Measurements from ENCODE around the gene TRAPPC3. TPM values are rescaled to one million over a fixed set of nuclear protein-coding genes. Genes with fewer than 3 reads are reported as not detected.

Gene TRAPPC3
- total RNA-seq, 2 experiments from 2014 or later, result 50.3 to 60.4 TPM

DNA sequence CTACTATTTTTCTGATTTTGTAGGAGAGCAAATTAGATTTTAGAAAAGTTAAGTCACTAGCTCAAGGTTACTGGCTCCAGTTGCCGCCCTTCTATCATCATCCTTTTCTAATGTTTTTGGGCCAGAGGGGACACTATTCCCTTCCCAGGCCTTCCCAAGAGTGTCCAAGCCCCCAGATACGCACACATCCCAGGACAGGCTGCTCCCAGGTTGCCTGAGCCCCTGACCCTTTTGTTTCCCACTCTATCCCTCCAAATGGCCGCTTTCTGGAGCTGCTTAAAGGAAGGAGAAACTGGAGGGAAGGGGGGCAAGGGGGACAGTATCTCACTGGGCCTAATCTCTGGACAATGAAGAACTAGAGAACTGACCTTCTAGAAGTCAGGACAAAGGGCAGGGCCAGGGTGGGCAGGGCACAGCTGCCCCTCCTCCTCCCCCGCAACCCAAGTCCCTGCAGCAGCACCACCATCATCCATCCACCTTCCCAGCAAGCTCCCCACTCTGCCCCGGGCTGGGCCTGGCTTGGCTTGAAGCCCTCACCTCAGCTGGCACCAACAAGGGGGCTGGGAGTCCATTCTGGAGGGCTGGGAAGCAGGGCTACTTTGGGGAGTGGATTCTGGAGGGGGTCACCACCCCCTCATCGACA, 5.6 kb upstream of the TRAPPC3 start:
- POLR2A ChIA-PET, result interaction anchor here (1.4 kb wide), 1 partner anchor 139 kb away, joined by 3 read pairs; no protein-coding TSS in a partner anchor
- H3K9me2 ChIP-seq (ENCODE audit: insufficient read depth, low read length), result no peaks in the 10 kb centered on the region

GRCh38 chr1:36154335-36154734, 5.0 kb upstream of the TRAPPC3 start:
- BruUV-seq (replicated peaks), result no TSS peak
- Histone ChIP-seq H4K20me1 (ENCODE audit: insufficient read depth, low read length) (peaks cover 12% of the 10 kb centered on the region; the same call in 1 of the 2 replicates), H3K9me2 (ENCODE audit: insufficient read depth, low read length) (no peaks in the 10 kb centered on the region), H3K27ac (ENCODE audit: low read depth, low read length, poor library complexity, severe bottlenecking) (no peak overlapping the region), H2AFZ (ENCODE audit: low read length) (no peak overlapping the region), H3K4me2 (ENCODE audit: low read length) (peak overlapping the region; percentile 87), H3K79me2 (ENCODE audit: insufficient read depth, low read depth, low read length) (peaks cover 33% of the 10 kb centered on the region), H3K4me1 (ENCODE audit: insufficient read depth, low read length, poor library complexity, severe bottlenecking) (peaks cover 70% of the 10 kb centered on the region), H3K36me3 (ENCODE audit: insufficient read depth, low read length) (peaks cover 2% of the 10 kb centered on the region; the same call in 1 of the 2 replicates), H3K4me3 (ENCODE audit: low read depth, low read length, poor library complexity, severe bottlenecking) (no peak overlapping the region), H3K9me3 (ENCODE audit: low read length) (no peaks in the 10 kb centered on the region)
- no peak for DNase-seq (ENCODE audit: low spot score)
- ChIA-PET POLR2A (interaction anchor here (0.6 to 1.4 kb wide), 2 partner anchors 140 to 158 kb away, joined by 3 read pairs; no protein-coding TSS in a partner anchor), CTCF (ENCODE audit: unreplicated experiment) (no interaction called here)
- intact Hi-C loops (cut with micrococcal nuclease; ENCODE audit: unreplicated experiment), result no loop called here
- TF ChIP-seq CTCF (conservative IDR thresholded peaks at IDR 0.05; ENCODE audit: low read length), result no peak
- TF ChIP-seq EZH2phosphoT487 (IDR thresholded peaks at IDR 0.05; ENCODE audit: borderline replicate concordance, low read depth, low read length), result no peak

More for the DNA sequence above, 5.6 kb upstream of the TRAPPC3 start:
- H3K79me2 ChIP-seq (ENCODE audit: insufficient read depth, low read depth, low read length), result peaks cover 39% of the 10 kb centered on the region
- H3K36me3 ChIP-seq (ENCODE audit: insufficient read depth, low read length), result peaks cover 6% of the 10 kb centered on the region; the same call in 1 of the 2 replicates
- H2AFZ ChIP-seq (ENCODE audit: low read length), result peak overlapping the region; percentile 28; the same call in 1 of the 2 replicates
- H3K27ac ChIP-seq (ENCODE audit: low read depth, low read length, poor library complexity, severe bottlenecking), result peak overlapping the region; percentile 61
- H3K4me1 ChIP-seq (ENCODE audit: insufficient read depth, low read length, poor library complexity, severe bottlenecking), result peaks cover 72% of the 10 kb centered on the region
- CTCF ChIA-PET (ENCODE audit: unreplicated experiment), result no interaction called here
- DNase-seq (ENCODE audit: low spot score), result no peak
- peak overlapping the region; percentile 97 for H3K4me3 ChIP-seq (ENCODE audit: low read depth, low read length, poor library complexity, severe bottlenecking)
- peaks cover 12% of the 10 kb centered on the region; the same call in 1 of the 2 replicates for H4K20me1 ChIP-seq (ENCODE audit: insufficient read depth, low read length)
- TF ChIP-seq EZH2phosphoT487 (IDR thresholded peaks at IDR 0.05; ENCODE audit: borderline replicate concordance, low read depth, low read length) (no peak), CTCF (conservative IDR thresholded peaks at IDR 0.05; ENCODE audit: low read length) (no peak)
- H3K9me3 ChIP-seq (ENCODE audit: low read length), result no peaks in the 10 kb centered on the region
- intact Hi-C loops (cut with micrococcal nuclease; ENCODE audit: unreplicated experiment), result no loop called here
- H3K4me2 ChIP-seq (ENCODE audit: low read length), result peak overlapping the region; percentile 87
- BruUV-seq (replicated peaks), result no TSS peak

DNA sequence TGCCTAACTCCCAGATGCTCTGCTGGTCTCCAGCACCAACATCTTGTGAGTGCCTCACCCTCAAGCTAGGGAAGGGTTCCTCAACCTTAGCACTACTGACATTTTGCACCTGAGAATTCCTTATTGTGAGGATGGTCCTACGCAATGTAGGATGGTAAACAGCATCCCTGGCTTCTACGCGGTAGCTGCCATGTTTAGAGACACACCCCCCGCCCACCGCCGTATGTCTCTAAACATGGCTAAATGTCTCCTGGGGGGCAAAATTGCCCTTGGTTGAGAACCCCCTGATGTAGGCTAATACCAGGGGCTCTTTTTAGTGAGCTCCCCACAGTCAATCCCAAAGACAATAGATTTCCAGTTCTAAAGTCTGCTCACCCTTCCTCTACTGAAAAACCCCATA, 4.2 kb upstream of the TRAPPC3 start:
- POLR2A ChIA-PET, result interaction anchor here (0.5 kb wide), 1 partner anchor 341 kb away, joined by 3 read pairs; no protein-coding TSS in a partner anchor
- DNase-seq (ENCODE audit: low spot score), result no peak
- H3K9me2 ChIP-seq (ENCODE audit: insufficient read depth, low read length), result no peaks in the 10 kb centered on the region
- BruUV-seq (replicated peaks), result no TSS peak
- H4K20me1 ChIP-seq (ENCODE audit: insufficient read depth, low read length), result peaks cover 10% of the 10 kb centered on the region; the same call in 1 of the 2 replicates
- H3K9me3 ChIP-seq (ENCODE audit: low read length), result no peaks in the 10 kb centered on the region
- H3K4me2 ChIP-seq (ENCODE audit: low read length), result no peak overlapping the region; the same call in 1 of the 2 replicates
- H3K27ac ChIP-seq (ENCODE audit: low read depth, low read length, poor library complexity, severe bottlenecking), result no peak overlapping the region
- H3K4me3 ChIP-seq (ENCODE audit: low read depth, low read length, poor library complexity, severe bottlenecking), result no peak overlapping the region
- intact Hi-C loops (cut with micrococcal nuclease; ENCODE audit: unreplicated experiment), result no loop called here
- peaks cover 30% of the 10 kb centered on the region for H3K79me2 ChIP-seq (ENCODE audit: insufficient read depth, low read depth, low read length)
- no peak overlapping the region for H2AFZ ChIP-seq (ENCODE audit: low read length)
- H3K36me3 ChIP-seq (ENCODE audit: insufficient read depth, low read length), result no peaks in the 10 kb centered on the region
- H3K4me1 ChIP-seq (ENCODE audit: insufficient read depth, low read length, poor library complexity, severe bottlenecking), result peaks cover 67% of the 10 kb centered on the region
- CTCF ChIA-PET (ENCODE audit: unreplicated experiment), result no interaction called here
- no peak for TF ChIP-seq CTCF (conservative IDR thresholded peaks at IDR 0.05; ENCODE audit: low read length)
- TF ChIP-seq EZH2phosphoT487 (IDR thresholded peaks at IDR 0.05; ENCODE audit: borderline replicate concordance, low read depth, low read length), result no peak
